ENCODE data around the gene PGAM1.

GRCh38 chr10:97482381-97482780 lies 56.4 kb downstream of the PGAM1 start:
- TF ChIP-seq CTCF (IDR thresholded peaks at IDR 0.05) (no peak), POLR2AphosphoS5 (IDR thresholded peaks at IDR 0.05) (no peak)

Data from upper lobe of left lung (tissue), 4 donors.